ENCODE measurements around the gene CELA3A. TPM values are rescaled to one million over a fixed set of nuclear protein-coding genes. Genes with fewer than 3 reads are reported as not detected.

The CELA3A gene
- total RNA-seq, 4 donors from 2014 or later = not detected

GRCh38 chr1:22018583-22019559 is 17.4 kb downstream of the CELA3A start:
- 54 to 58% methylated on average over 10 of the region's 10 CpGs for WGBS, 2 donors
- H3K36me3 ChIP-seq = no peaks in the 10 kb centered on the region

GRCh38 chr1:22021061-22021460 is 19.6 kb downstream of the CELA3A start:
- H3K36me3 ChIP-seq = no peaks in the 10 kb centered on the region
- DNase-seq = no peak
- WGBS, 2 donors = 72 to 84% methylated on average over 2 to 6 of the region's 6 CpGs
- H3K4me1 ChIP-seq = peaks cover 9 to 35% (median 10%) of the 10 kb centered on the region in 3 donors
- no peaks in the 10 kb centered on the region for H3K27me3 ChIP-seq
- no peak overlapping the region for H3K4me3 ChIP-seq
- no peak overlapping the region for H3K27ac ChIP-seq
- TF ChIP-seq CTCF (IDR thresholded peaks at IDR 0.05) (no peak), POLR2A (IDR thresholded peaks at IDR 0.05) (no peak)
- intact Hi-C loops (cut with DNase I) = no loop called here
- no peaks in the 10 kb centered on the region for H3K9me3 ChIP-seq

More at GRCh38 chr1:22018583-22019559, 17.4 kb downstream of the CELA3A start:
- TF ChIP-seq POLR2A (IDR thresholded peaks at IDR 0.05) (peak in 1 of 4 donors; percentile 7), CTCF (IDR thresholded peaks at IDR 0.05) (peak in 3 of 6 experiments; percentile 9 to 33 (median 16))
- intact Hi-C loops (cut with DNase I) = no loop called here
- no peak for DNase-seq
- Histone ChIP-seq H3K9me3 (no peaks in the 10 kb centered on the region), H3K27ac (peak overlapping the region in 3 of 4 donors; percentile 22 to 75 (median 35)), H3K4me3 (no peak overlapping the region), H3K27me3 (no peaks in the 10 kb centered on the region), H3K4me1 (peaks cover 0 to 20% (median 4%) of the 10 kb centered on the region in 3 donors)

DNA sequence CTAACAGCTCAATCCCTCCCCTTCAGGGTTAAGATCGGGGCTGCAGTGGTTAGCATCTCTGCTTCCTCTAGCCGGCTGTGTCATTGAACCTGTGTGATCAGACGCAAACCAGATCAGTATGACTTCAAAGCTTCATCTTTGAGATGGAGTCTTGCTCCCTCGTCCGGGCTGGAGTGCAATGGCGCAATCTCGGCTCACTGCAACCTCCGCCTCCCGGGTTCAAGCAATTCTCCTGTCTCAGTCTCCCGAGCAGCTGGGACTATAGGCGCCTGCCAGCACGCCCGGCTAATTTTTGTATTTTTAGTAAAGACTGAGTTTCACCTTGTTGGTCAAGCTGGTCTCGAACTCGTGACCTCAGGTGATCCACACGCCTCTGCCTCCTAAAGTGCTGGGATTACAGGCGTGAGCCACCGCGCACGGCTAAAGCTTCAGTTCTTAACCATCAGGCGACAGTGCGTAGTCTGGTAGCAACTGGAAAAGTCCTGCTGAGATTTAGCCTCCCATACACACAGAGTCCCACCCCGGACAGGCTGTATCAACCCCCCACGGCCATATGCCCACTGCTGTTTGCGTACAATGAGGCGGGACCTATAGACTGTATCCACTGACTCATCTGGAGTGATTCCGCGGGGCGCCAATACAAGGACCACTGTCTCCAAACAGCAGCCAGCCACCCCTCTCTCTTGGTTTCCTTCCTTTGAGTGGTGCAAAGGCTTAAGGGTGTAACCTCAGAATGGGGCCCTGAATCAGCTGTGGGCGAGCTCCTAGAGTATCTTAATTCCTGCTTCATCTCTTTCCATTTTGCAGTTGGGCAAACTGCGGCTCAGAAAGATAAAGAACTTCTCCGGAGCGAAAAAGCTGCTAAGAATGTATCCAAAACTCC is 23.3 kb downstream of the CELA3A start:
- Histone ChIP-seq H3K27me3 (no peaks in the 10 kb centered on the region), H3K4me3 (peak overlapping the region; percentile 90 to 98 (median 95)), H3K9me3 (no peaks in the 10 kb centered on the region), H3K36me3 (no peaks in the 10 kb centered on the region), H3K27ac (peak overlapping the region; percentile 97 to 100 (median 100)), H3K4me1 (peaks cover 10 to 36% (median 14%) of the 10 kb centered on the region in 3 donors)
- peak in 1 of 6 experiments; percentile 18 for TF ChIP-seq CTCF (IDR thresholded peaks at IDR 0.05)
- TF ChIP-seq POLR2A (IDR thresholded peaks at IDR 0.05) = no peak
- intact Hi-C loops (cut with DNase I) = no loop called here
- no peak for DNase-seq
- WGBS, 2 donors = 6 to 20% methylated on average over 23 to 25 of the region's 33 CpGs

DNA sequence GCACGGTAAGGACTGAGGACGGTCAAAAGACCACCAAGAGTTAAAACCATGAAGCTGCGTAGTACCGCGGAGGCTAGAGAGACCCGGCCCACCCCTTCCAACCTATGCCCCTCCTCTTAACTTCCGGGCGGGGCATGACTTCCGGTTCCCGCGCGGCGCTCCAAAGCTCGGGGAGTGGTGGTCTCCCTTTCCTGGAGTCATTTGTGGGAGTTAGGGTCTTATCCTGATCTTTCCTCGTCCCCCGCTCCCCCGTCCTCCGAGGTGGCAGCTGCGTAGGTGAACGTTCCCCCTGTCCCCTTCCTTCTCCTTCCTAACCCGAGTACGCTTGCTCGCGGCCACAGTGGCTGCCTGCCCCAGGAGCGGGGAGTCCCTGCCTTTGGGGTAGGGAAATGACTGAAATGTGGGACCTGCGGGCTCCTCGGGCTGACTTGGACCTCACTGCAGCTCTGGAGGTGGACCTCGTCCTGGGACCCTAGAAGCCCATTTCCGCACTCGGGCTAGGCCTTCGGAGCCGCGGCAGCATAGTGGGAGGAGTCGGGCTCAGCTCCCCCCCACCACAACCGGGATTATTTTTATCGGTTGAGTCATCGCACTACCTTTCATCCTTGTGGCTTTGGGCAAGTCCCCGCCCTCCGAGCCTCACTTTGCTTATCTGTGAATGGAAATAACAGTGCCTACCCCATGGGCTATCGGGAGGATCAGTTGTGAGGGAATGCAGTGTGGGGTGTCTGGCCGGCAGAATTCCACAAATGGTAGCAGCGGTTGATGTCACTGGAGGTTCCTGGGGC is 24.1 kb downstream of the CELA3A start:
- 0% methylated on average over 15 to 24 of the region's 42 CpGs for WGBS, 2 donors
- intact Hi-C loops (cut with DNase I) = no loop called here
- Histone ChIP-seq H3K27ac (peak overlapping the region; percentile 97 to 100 (median 100)), H3K4me1 (peaks cover 10 to 35% (median 14%) of the 10 kb centered on the region in 3 donors), H3K36me3 (no peaks in the 10 kb centered on the region), H3K9me3 (no peaks in the 10 kb centered on the region), H3K27me3 (no peaks in the 10 kb centered on the region), H3K4me3 (peak overlapping the region; percentile 90 to 98 (median 95))
- peak; percentile 42 for DNase-seq
- TF ChIP-seq POLR2A (IDR thresholded peaks at IDR 0.05) = peak in 2 of 4 donors; percentile 77 to 85
- peak in 1 of 6 experiments; percentile 7 for TF ChIP-seq CTCF (IDR thresholded peaks at IDR 0.05)

Data from esophagus squamous epithelium (tissue), 5 donors.